Activated CD4-positive, CD25-positive, alpha-beta regulatory T cell (primary cell): ENCODE measurements around the gene SGK1.
"Not testable (repeated sequence)": the region's sequence is repeated elsewhere in the genome, so short reads cannot be mapped to it uniquely, and the experiment has no call there.

Experiments
- DNase-seq, 4 experiments: peaks; one replicate each; lab custom pipeline; 2025; lab: John Stamatoyannopoulos, UW

The SGK1 gene

GRCh38 chr6:134221250-134221649, 96.7 kb downstream of the SGK1 start:
- DNase-seq = no peak

GRCh38 chr6:134217798-134218140, 100.1 kb downstream of the SGK1 start:
- no peak for DNase-seq

- DNase-seq = no peak
Measured at GRCh38 chr6:134217105-134217797, 100.7 kb downstream of the SGK1 start.

GRCh38 chr6:134216301-134217010, 101.5 kb downstream of the SGK1 start:
- DNase-seq = no peak

- DNase-seq = not testable (repeated sequence)
Measured at GRCh38 chr6:134213410-134213809, 104.5 kb downstream of the SGK1 start.

GRCh38 chr6:134211297-134211696, 106.6 kb downstream of the SGK1 start:
- DNase-seq = no peak

- no peak for DNase-seq
Measured at GRCh38 chr6:134207421-134207820, 110.5 kb downstream of the SGK1 start.

GRCh38 chr6:134205366-134205765, 112.5 kb downstream of the SGK1 start:
- DNase-seq = no peak

- DNase-seq = not testable (repeated sequence)
Measured at GRCh38 chr6:134204759-134205158, 113.2 kb downstream of the SGK1 start.

- no peak for DNase-seq
Measured at GRCh38 chr6:134204031-134204430, 113.9 kb downstream of the SGK1 start.

GRCh38 chr6:134201716-134202115, 116.2 kb downstream of the SGK1 start:
- no peak for DNase-seq

GRCh38 chr6:134199848-134200606, 117.9 kb downstream of the SGK1 start:
- no peak for DNase-seq

- DNase-seq = no peak
Measured at GRCh38 chr6:134198093-134198492, 119.8 kb downstream of the SGK1 start.

GRCh38 chr6:134197685-134198084, 120.2 kb downstream of the SGK1 start:
- not testable (repeated sequence) for DNase-seq

- DNase-seq = no peak
Measured at GRCh38 chr6:134196568-134197193, 121.2 kb downstream of the SGK1 start.

GRCh38 chr6:134195985-134196384, 121.9 kb downstream of the SGK1 start:
- DNase-seq = no peak

- no peak for DNase-seq
Measured at GRCh38 chr6:134195164-134195906, 122.6 kb downstream of the SGK1 start.

- no peak for DNase-seq
Measured at GRCh38 chr6:134193536-134194498, 124.1 kb downstream of the SGK1 start.

GRCh38 chr6:134192609-134193008, 125.3 kb downstream of the SGK1 start:
- not testable (repeated sequence) for DNase-seq

GRCh38 chr6:134190883-134191282, 127.0 kb downstream of the SGK1 start:
- no peak for DNase-seq

- no peak for DNase-seq
Measured at GRCh38 chr6:134187751-134188150, 130.2 kb downstream of the SGK1 start.
